ENCODE measurements around the gene C10orf53.
A peak's percentile ranks its signal among the peaks of the same experiment; 100 is the strongest.

Gene C10orf53

DNA sequence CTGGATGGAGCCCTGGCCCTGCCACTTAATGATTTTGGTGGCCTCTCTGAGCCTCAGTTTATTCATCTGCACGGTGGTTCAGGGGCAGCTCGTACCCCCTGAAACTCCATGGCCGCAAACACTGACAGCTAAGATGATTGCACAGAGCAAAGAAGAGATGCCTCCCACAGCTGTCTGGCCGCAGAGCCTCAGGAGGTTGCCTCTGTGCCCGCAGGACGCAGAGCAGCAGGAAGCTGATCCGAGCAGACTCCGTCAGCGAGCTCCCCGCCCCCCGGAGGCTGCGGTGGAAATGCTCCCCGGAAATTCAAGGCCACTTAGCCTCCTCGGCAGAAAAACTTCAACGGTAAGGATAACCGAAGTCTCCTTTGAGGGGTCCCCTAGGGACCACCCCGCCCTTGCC, 30.2 kb upstream of the C10orf53 start:
- H3K79me2 ChIP-seq (ENCODE audit: control insufficient read depth, low read length), result no peaks in the 10 kb centered on the region
- H3K36me3 ChIP-seq (ENCODE audit: control insufficient read depth, low read length), result no peaks in the 10 kb centered on the region
- H3K4me1 ChIP-seq (ENCODE audit: control insufficient read depth, low read length), result peaks cover 53% of the 10 kb centered on the region
- H3K4me2 ChIP-seq (ENCODE audit: low read length), result peak overlapping the region; percentile 80
- H3K27ac ChIP-seq (ENCODE audit: low read depth, low read length), result peak overlapping the region; percentile 85
- no peaks in the 10 kb centered on the region for H3K9me3 ChIP-seq (ENCODE audit: control insufficient read depth, insufficient read depth, low read length)
- peak overlapping the region; percentile 67 for H3K4me3 ChIP-seq (ENCODE audit: low read length)
- H4K20me1 ChIP-seq (ENCODE audit: control insufficient read depth, insufficient read depth, low read depth, low read length), result no peaks in the 10 kb centered on the region
- no peaks in the 10 kb centered on the region for H3K9me2 ChIP-seq (replicated peaks; ENCODE audit: control insufficient read depth, low read length)
- no peaks in the 10 kb centered on the region for H3K27me3 ChIP-seq (ENCODE audit: control insufficient read depth, low read length)
- TF ChIP-seq, protein P1, sequence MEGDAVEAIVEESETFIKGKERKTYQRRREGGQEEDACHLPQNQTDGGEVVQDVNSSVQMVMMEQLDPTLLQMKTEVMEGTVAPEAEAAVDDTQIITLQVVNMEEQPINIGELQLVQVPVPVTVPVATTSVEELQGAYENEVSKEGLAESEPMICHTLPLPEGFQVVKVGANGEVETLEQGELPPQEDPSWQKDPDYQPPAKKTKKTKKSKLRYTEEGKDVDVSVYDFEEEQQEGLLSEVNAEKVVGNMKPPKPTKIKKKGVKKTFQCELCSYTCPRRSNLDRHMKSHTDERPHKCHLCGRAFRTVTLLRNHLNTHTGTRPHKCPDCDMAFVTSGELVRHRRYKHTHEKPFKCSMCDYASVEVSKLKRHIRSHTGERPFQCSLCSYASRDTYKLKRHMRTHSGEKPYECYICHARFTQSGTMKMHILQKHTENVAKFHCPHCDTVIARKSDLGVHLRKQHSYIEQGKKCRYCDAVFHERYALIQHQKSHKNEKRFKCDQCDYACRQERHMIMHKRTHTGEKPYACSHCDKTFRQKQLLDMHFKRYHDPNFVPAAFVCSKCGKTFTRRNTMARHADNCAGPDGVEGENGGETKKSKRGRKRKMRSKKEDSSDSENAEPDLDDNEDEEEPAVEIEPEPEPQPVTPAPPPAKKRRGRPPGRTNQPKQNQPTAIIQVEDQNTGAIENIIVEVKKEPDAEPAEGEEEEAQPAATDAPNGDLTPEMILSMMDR (IDR thresholded peaks at IDR 0.05; ENCODE audit: low read depth, low read length, poor library complexity, severe bottlenecking), result no peak
- no peak for TF ChIP-seq EZH2phosphoT487 (IDR thresholded peaks at IDR 0.05; ENCODE audit: borderline replicate concordance, low read length)
- H3F3A ChIP-seq (ENCODE audit: control insufficient read depth, insufficient read depth), result peaks cover 4% of the 10 kb centered on the region; the same call in 1 of the 2 replicates

DNA sequence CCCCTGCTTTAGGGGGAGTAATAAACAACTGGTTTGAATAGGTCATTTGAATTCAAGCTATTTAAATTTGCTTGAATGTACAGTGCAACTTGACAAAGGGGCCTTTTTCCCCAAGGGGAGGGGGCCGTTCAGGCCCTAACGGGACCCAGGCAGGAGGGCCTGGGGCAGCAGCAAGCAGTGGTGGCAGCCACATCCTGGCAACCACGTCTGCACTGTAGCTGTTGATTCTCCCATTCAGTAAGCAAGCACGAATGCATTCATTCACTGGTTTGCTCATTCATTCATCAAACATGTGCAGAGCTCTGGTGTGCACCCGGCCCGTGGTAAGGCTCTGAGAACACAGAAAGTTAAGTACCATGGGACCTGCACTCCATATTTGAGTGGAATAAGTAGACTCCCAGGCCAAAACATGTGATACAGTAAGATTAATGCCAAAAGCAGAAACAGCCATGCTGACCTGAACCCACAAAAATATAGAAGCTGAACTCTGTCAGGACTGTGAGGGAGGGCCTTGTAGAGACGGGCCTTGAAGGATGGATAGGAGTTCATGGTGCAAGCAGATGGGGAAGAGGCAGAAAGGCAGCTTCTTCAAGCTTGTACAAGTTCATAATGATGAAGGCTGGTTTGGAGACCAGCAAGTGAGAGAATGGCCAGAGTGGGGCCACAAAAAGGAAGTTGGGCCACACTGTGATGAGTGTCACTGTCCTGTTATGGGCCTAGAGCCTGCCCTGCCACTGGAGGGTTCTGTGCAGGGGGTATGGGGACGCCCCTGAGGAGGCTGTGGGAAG, 29.3 kb upstream of the C10orf53 start:
- Histone ChIP-seq H3F3A (ENCODE audit: control insufficient read depth, insufficient read depth) (peaks cover 4% of the 10 kb centered on the region; the same call in 1 of the 2 replicates), H3K36me3 (ENCODE audit: control insufficient read depth, low read length) (no peaks in the 10 kb centered on the region), H3K4me2 (ENCODE audit: low read length) (peak overlapping the region; percentile 80), H3K27ac (ENCODE audit: low read depth, low read length) (peak overlapping the region; percentile 85), H3K79me2 (ENCODE audit: control insufficient read depth, low read length) (no peaks in the 10 kb centered on the region), H4K20me1 (ENCODE audit: control insufficient read depth, insufficient read depth, low read depth, low read length) (no peaks in the 10 kb centered on the region), H3K9me3 (ENCODE audit: control insufficient read depth, insufficient read depth, low read length) (no peaks in the 10 kb centered on the region), H3K4me3 (ENCODE audit: low read length) (peak overlapping the region; percentile 67), H3K27me3 (ENCODE audit: control insufficient read depth, low read length) (no peaks in the 10 kb centered on the region), H3K4me1 (ENCODE audit: control insufficient read depth, low read length) (peaks cover 53% of the 10 kb centered on the region), H3K9me2 (replicated peaks; ENCODE audit: control insufficient read depth, low read length) (no peaks in the 10 kb centered on the region)
- TF ChIP-seq, protein P1 (IDR thresholded peaks at IDR 0.05; ENCODE audit: low read depth, low read length, poor library complexity, severe bottlenecking), result no peak
- TF ChIP-seq EZH2phosphoT487 (IDR thresholded peaks at IDR 0.05; ENCODE audit: borderline replicate concordance, low read length), result no peak

DNA sequence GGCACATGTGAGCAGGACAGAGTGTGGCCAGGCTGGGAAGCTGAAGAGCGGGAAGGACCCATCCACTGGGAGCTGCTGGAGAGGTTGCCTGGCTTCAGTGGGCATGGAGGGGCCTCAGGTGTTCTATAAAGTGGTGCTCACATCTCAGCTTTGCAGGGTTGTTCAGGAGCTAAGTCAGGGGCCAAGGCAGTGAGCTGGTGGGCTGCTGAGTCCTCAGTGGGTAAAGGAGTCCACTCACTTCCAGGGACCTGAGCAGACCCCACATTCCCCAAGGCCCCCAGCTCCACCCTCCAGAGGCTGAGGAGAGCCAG, 28.8 kb upstream of the C10orf53 start:
- no peaks in the 10 kb centered on the region for H3K9me2 ChIP-seq (replicated peaks; ENCODE audit: control insufficient read depth, low read length)
- H3K9me3 ChIP-seq (ENCODE audit: control insufficient read depth, insufficient read depth, low read length), result no peaks in the 10 kb centered on the region
- TF ChIP-seq EZH2phosphoT487 (IDR thresholded peaks at IDR 0.05; ENCODE audit: borderline replicate concordance, low read length), result no peak
- TF ChIP-seq, protein P1 (IDR thresholded peaks at IDR 0.05; ENCODE audit: low read depth, low read length, poor library complexity, severe bottlenecking), result no peak
- H3K4me3 ChIP-seq (ENCODE audit: low read length), result peak overlapping the region; percentile 67; the same call in 1 of the 2 replicates
- H3K4me2 ChIP-seq (ENCODE audit: low read length), result peak overlapping the region; percentile 80
- peaks cover 53% of the 10 kb centered on the region for H3K4me1 ChIP-seq (ENCODE audit: control insufficient read depth, low read length)
- H3F3A ChIP-seq (ENCODE audit: control insufficient read depth, insufficient read depth), result peaks cover 4% of the 10 kb centered on the region; the same call in 1 of the 2 replicates
- no peaks in the 10 kb centered on the region for H3K27me3 ChIP-seq (ENCODE audit: control insufficient read depth, low read length)
- H3K27ac ChIP-seq (ENCODE audit: low read depth, low read length), result peak overlapping the region; percentile 85
- H4K20me1 ChIP-seq (ENCODE audit: control insufficient read depth, insufficient read depth, low read depth, low read length), result no peaks in the 10 kb centered on the region
- no peaks in the 10 kb centered on the region for H3K36me3 ChIP-seq (ENCODE audit: control insufficient read depth, low read length)
- no peaks in the 10 kb centered on the region for H3K79me2 ChIP-seq (ENCODE audit: control insufficient read depth, low read length)

Measured in DOHH2 (cell line).